GM11168 (cell line): ENCODE results near the gene ASTN1.

Experiments used
- in situ Hi-C: fragments of 300-500 bp; cut with MboI; formaldehyde crosslinking; loops from one replicate; pipeline ENCODE4 v1.12.0; 2022; ENCODE audit warnings: low sequenced_read_pairs; ENCODE audit not compliant: unreplicated experiment

The ASTN1 gene

GRCh38 chr1:177054542-177054941 lies 110.0 kb downstream of the ASTN1 start:
- in situ Hi-C loops = no loop called here

- in situ Hi-C loops = no loop called here
These were observed 110.9 kb downstream of the ASTN1 start for GRCh38 chr1:177053648-177054047.

GRCh38 chr1:177048314-177049069 lies 116.0 kb downstream of the ASTN1 start:
- in situ Hi-C loops = no loop called here

GRCh38 chr1:177045151-177045550 lies 119.4 kb downstream of the ASTN1 start:
- in situ Hi-C loops = no loop called here

- in situ Hi-C loops = no loop called here
These were observed 120.1 kb downstream of the ASTN1 start for GRCh38 chr1:177044390-177044789.

- in situ Hi-C loops = no loop called here
These were observed 120.9 kb downstream of the ASTN1 start for GRCh38 chr1:177043597-177043996.

- in situ Hi-C loops = no loop called here
These were observed 128.9 kb downstream of the ASTN1 start for GRCh38 chr1:177035586-177035985.

- in situ Hi-C loops = no loop called here
These were observed 130.9 kb downstream of the ASTN1 start for GRCh38 chr1:177033628-177034027.

GRCh38 chr1:177032434-177032833 lies 132.1 kb downstream of the ASTN1 start:
- in situ Hi-C loops = no loop called here

GRCh38 chr1:177024623-177025022 lies 139.9 kb downstream of the ASTN1 start:
- in situ Hi-C loops = no loop called here

- in situ Hi-C loops = no loop called here
These were observed 140.8 kb downstream of the ASTN1 start for GRCh38 chr1:177023726-177024125.

GRCh38 chr1:177023249-177023648 lies 141.3 kb downstream of the ASTN1 start:
- in situ Hi-C loops = no loop called here

GRCh38 chr1:177021687-177022086 lies 142.8 kb downstream of the ASTN1 start:
- in situ Hi-C loops = no loop called here

GRCh38 chr1:177020851-177021589 lies 143.5 kb downstream of the ASTN1 start:
- in situ Hi-C loops = no loop called here

GRCh38 chr1:177017287-177017852 lies 147.1 kb downstream of the ASTN1 start:
- in situ Hi-C loops = no loop called here

- in situ Hi-C loops = no loop called here
These were observed 150.2 kb downstream of the ASTN1 start for GRCh38 chr1:177014325-177014724.

- in situ Hi-C loops = no loop called here
These were observed 152.1 kb downstream of the ASTN1 start for GRCh38 chr1:177012342-177012925.

GRCh38 chr1:177011508-177011907 lies 153.0 kb downstream of the ASTN1 start:
- in situ Hi-C loops = no loop called here

- in situ Hi-C loops = no loop called here
These were observed 154.2 kb downstream of the ASTN1 start for GRCh38 chr1:177010211-177010825.

- in situ Hi-C loops = no loop called here
These were observed 155.9 kb downstream of the ASTN1 start for GRCh38 chr1:177008653-177009052.
